ENCODE data around the gene ATP10B.

ATP10B gene

GRCh38 chr5:160770718-160771117 lies 81.3 kb downstream of the ATP10B start:
- no peak for DNase-seq (ENCODE audit: low spot score)
- TF ChIP-seq CTCF (conservative IDR thresholded peaks at IDR 0.05; ENCODE audit: low read depth) = no peak
- ChIA-PET CTCF (no interaction called here), POLR2A (ENCODE audit: low non-redundant PET) (no interaction called here)
- H3K27ac ChIP-seq = no peak overlapping the region

- ChIA-PET CTCF (no interaction called here), POLR2A (ENCODE audit: low non-redundant PET) (no interaction called here)
- TF ChIP-seq CTCF (conservative IDR thresholded peaks at IDR 0.05; ENCODE audit: low read depth) = no peak
- DNase-seq (ENCODE audit: low spot score) = no peak
- H3K27ac ChIP-seq = no peak overlapping the region
Observed at GRCh38 chr5:160769301-160769700, 82.7 kb downstream of the ATP10B start.

- DNase-seq (ENCODE audit: low spot score) = no peak
- no peak overlapping the region for H3K27ac ChIP-seq
- CTCF ChIA-PET = interaction anchor here (0.7 kb wide), 1 partner anchor 20 kb away, joined by 5 read pairs; no protein-coding TSS in a partner anchor
- no peak for TF ChIP-seq CTCF (conservative IDR thresholded peaks at IDR 0.05; ENCODE audit: low read depth)
- POLR2A ChIA-PET (ENCODE audit: low non-redundant PET) = no interaction called here
Observed at GRCh38 chr5:160767062-160767461, 84.9 kb downstream of the ATP10B start.

GRCh38 chr5:160760008-160760407 lies 92.0 kb downstream of the ATP10B start:
- no peak for TF ChIP-seq CTCF (conservative IDR thresholded peaks at IDR 0.05; ENCODE audit: low read depth)
- POLR2A ChIA-PET (ENCODE audit: low non-redundant PET) = no interaction called here
- H3K27ac ChIP-seq = no peak overlapping the region
- DNase-seq (ENCODE audit: low spot score) = no peak
- CTCF ChIA-PET = no interaction called here

- DNase-seq (ENCODE audit: low spot score) = no peak
- POLR2A ChIA-PET (ENCODE audit: low non-redundant PET) = no interaction called here
- 0 out of 2 replicates have a peak, but pooled peaks have one; percentile 0 for TF ChIP-seq CTCF (conservative IDR thresholded peaks at IDR 0.05; ENCODE audit: low read depth)
- CTCF ChIA-PET = interaction anchor here (0.7 kb wide), 1 partner anchor 110 kb away, joined by 3 read pairs; no protein-coding TSS in a partner anchor
- H3K27ac ChIP-seq = no peak overlapping the region
Observed at GRCh38 chr5:160757194-160757593, 94.8 kb downstream of the ATP10B start.

- ChIA-PET CTCF (no interaction called here), POLR2A (ENCODE audit: low non-redundant PET) (no interaction called here)
- TF ChIP-seq CTCF (conservative IDR thresholded peaks at IDR 0.05; ENCODE audit: low read depth) = no peak
- no peak overlapping the region for H3K27ac ChIP-seq
- no peak for DNase-seq (ENCODE audit: low spot score)
Observed at GRCh38 chr5:160750938-160751657, 100.9 kb downstream of the ATP10B start.

Data from RWPE1 (cell line).